ENCODE data around the gene ATP8B3. TPM values are rescaled to one million over a fixed set of nuclear protein-coding genes. Genes with fewer than 3 reads are reported as not detected.

The ATP8B3 gene
- polyA plus RNA-seq, 1 donor: 0.85 TPM

GRCh38 chr19:1836458-1837221, 24.6 kb upstream of the ATP8B3 start:
- no peak for DNase-seq

GRCh38 chr19:1833540-1833939, 21.5 kb upstream of the ATP8B3 start:
- no peak for DNase-seq

- no peak for DNase-seq
Observed at GRCh38 chr19:1832046-1832663, 20.1 kb upstream of the ATP8B3 start.

GRCh38 chr19:1830978-1831377, 18.9 kb upstream of the ATP8B3 start:
- DNase-seq: no peak

- DNase-seq: no peak
Observed at GRCh38 chr19:1830568-1830967, 18.5 kb upstream of the ATP8B3 start.

GRCh38 chr19:1829958-1830357, 17.9 kb upstream of the ATP8B3 start:
- DNase-seq: no peak

GRCh38 chr19:1828279-1829238, 16.5 kb upstream of the ATP8B3 start:
- DNase-seq: no peak

- DNase-seq: no peak
Observed at GRCh38 chr19:1827566-1828278, 15.6 kb upstream of the ATP8B3 start.

GRCh38 chr19:1826557-1827521, 14.8 kb upstream of the ATP8B3 start:
- peak; percentile 64 for DNase-seq

- DNase-seq: peak; percentile 81
Observed at GRCh38 chr19:1825909-1826556, 14.0 kb upstream of the ATP8B3 start.

- DNase-seq: no peak
Observed at GRCh38 chr19:1824252-1824622, 12.2 kb upstream of the ATP8B3 start.

GRCh38 chr19:1823539-1824251, 11.6 kb upstream of the ATP8B3 start:
- DNase-seq: no peak

- no peak for DNase-seq
Observed at GRCh38 chr19:1823020-1823419, 10.9 kb upstream of the ATP8B3 start.

GRCh38 chr19:1822210-1822609, 10.1 kb upstream of the ATP8B3 start:
- no peak for DNase-seq

- no peak for DNase-seq
Observed at GRCh38 chr19:1819341-1820255, 7.5 kb upstream of the ATP8B3 start.

- DNase-seq: no peak
Observed at GRCh38 chr19:1818549-1819195, 6.6 kb upstream of the ATP8B3 start.

GRCh38 chr19:1817553-1818179, 5.6 kb upstream of the ATP8B3 start:
- no peak for DNase-seq
